K562 (cell line): ENCODE measurements around the gene FGD6. TPM values are rescaled to one million over a fixed set of nuclear protein-coding genes. Genes with fewer than 3 reads are reported as not detected.

Source experiments
- ATF1 ChIP-seq, 2 experiments: fragments of 450-650 bp in 1 of 2; IDR thresholded peaks; 2 replicates each; pipeline ENCODE4 v1.6.1; 2016; ENCODE audit warnings: missing compliant biosample characterization in 1 of 2, missing genetic modification characterization in 1 of 2
- CBFA2T3 ChIP-seq: fragments of 450-650 bp; IDR thresholded peaks from 2 replicates; pipeline ENCODE4 v1.6.1; 2017
- CREB3 ChIP-seq: fragments of 450-650 bp; conservative IDR thresholded peaks from 2 replicates; pipeline ENCODE4 v1.6.1; 2016; ENCODE audit warnings: missing genetic modification characterization, low read depth, mild to moderate bottlenecking, missing compliant biosample characterization, moderate library complexity
- GATAD2B ChIP-seq: fragments of 450-650 bp; IDR thresholded peaks from 2 replicates; pipeline ENCODE4 v1.6.1; 2017; ENCODE audit warnings: mild to moderate bottlenecking, borderline replicate concordance
- GTF2B ChIP-seq: IDR thresholded peaks from 2 replicates; pipeline ENCODE4 v1.6.1; 2011; ENCODE audit not compliant: insufficient read length; ENCODE audit errors: extremely low read depth
- HDAC2 ChIP-seq: fragments of 450-650 bp; IDR thresholded peaks from 2 replicates; pipeline ENCODE4 v1.6.1; 2016; ENCODE audit warnings: mild to moderate bottlenecking
- L3MBTL2 ChIP-seq: fragments of 450-650 bp; IDR thresholded peaks from 2 replicates; pipeline ENCODE4 v1.6.1; 2016; ENCODE audit warnings: mild to moderate bottlenecking, moderate library complexity
- MYC ChIP-seq, 2 experiments: fragments of 250-450 bp in 1 of 2; sonication (Bioruptor Pico) in 1 of 2; IDR thresholded peaks; 2 replicates each; pipeline versions ENCODE4 v1.5.1 to v1.6.1; 2012 to 2021; ENCODE audit warnings: low read depth in 2 of 2, borderline replicate concordance in 1 of 2, improper control_type of control experiment in 1 of 2, low read length in 1 of 2, mild to moderate bottlenecking in 1 of 2, moderate library complexity in 1 of 2
- NFXL1 ChIP-seq: fragments of 450-650 bp; formaldehyde crosslinking; IDR thresholded peaks from 2 replicates; pipeline ENCODE4 v1.4.0; 2021; ENCODE audit warnings: mild to moderate bottlenecking
- NR0B1 ChIP-seq: fragments of 450-650 bp; IDR thresholded peaks from one replicate; pipeline ENCODE4 v1.6.1; 2018; ENCODE audit warnings: mild to moderate bottlenecking, moderate library complexity; ENCODE audit not compliant: partially characterized antibody
- NR1H2 ChIP-seq: sonication (generic); formaldehyde crosslinking; IDR thresholded peaks from 2 replicates; pipeline ENCODE4 v1.4.0; 2020; ENCODE audit warnings: mild to moderate bottlenecking, missing genetic modification reagents
- PHB ChIP-seq: fragments of 250-450 bp; sonication (Bioruptor Pico); IDR thresholded peaks from 2 replicates; pipeline ENCODE4 v1.5.0; 2021
- PTTG1 ChIP-seq: fragments of 450-650 bp; IDR thresholded peaks from 2 replicates; pipeline ENCODE4 v1.6.1; 2016; ENCODE audit warnings: low read depth, mild to moderate bottlenecking, missing genetic modification characterization, missing compliant biosample characterization
- RNF219 ChIP-seq: fragments of 250-450 bp; sonication (Bioruptor Pico); IDR thresholded peaks from 2 replicates; pipeline ENCODE4 v1.5.0; 2022; ENCODE audit warnings: mild to moderate bottlenecking
- SMARCE1 ChIP-seq: fragments of 450-650 bp; IDR thresholded peaks from 2 replicates; pipeline ENCODE4 v1.7.1; 2016; ENCODE audit warnings: mild to moderate bottlenecking
- TRIM28 ChIP-seq: fragments of 450-650 bp; IDR thresholded peaks from 2 replicates; pipeline ENCODE4 v1.6.1; 2017
- U2AF1 ChIP-seq: fragments of 200-400 bp; formaldehyde crosslinking; optimal IDR thresholded peaks from 2 replicates; pipeline ENCODE3; 2017; ENCODE audit warnings: mild to moderate bottlenecking, low read depth, low read length, moderate library complexity
- ZNF23 ChIP-seq: fragments of 250-450 bp; sonication (Bioruptor Pico); IDR thresholded peaks from 2 replicates; pipeline ENCODE4 v1.4.0; 2020; ENCODE audit warnings: mild to moderate bottlenecking
- ZNF324 ChIP-seq: fragments of 250-450 bp; sonication (Bioruptor Pico); IDR thresholded peaks from 2 replicates; pipeline ENCODE4 v1.4.0; 2020; ENCODE audit warnings: mild to moderate bottlenecking
- ZNF398 ChIP-seq: fragments of 250-450 bp; sonication (Bioruptor Pico); IDR thresholded peaks from 2 replicates; pipeline ENCODE4 v1.8.0; 2021; ENCODE audit warnings: moderate library complexity, mild to moderate bottlenecking, inconsistent platforms
- ZNF644 ChIP-seq: fragments of 200-800 bp; sonication (Bioruptor generic); IDR thresholded peaks from 2 replicates; pipeline ENCODE4 v1.6.1; 2016; ENCODE audit warnings: low read depth, missing genetic modification characterization, missing compliant biosample characterization
- polyA plus RNA-seq, 8 experiments: library from polyadenylated mRNA; depleted of rRNA in 4 of 8; stranded (reverse) in 5 of 8; unstranded in 3 of 8; fragments of >200 nt; fragmentation: Nextera tagmentation in 2 of 8; fragmentation: Illumina TruSeq in 1 of 8; extraction: Ambion mirVana in 2 of 8; extraction: Trizol in 1 of 8; gene quantifications; 2 replicates each; pipeline versions ENCODE4 v1.2.1 to v1.2.3, GENCODE V29; 2011 to 2014; ENCODE audit warnings: inconsistent platforms in 1 of 8, missing spikeins in 1 of 8
- total RNA-seq, 7 experiments: library from RNA; depleted of rRNA in 6 of 7; stranded (reverse); fragments of >200 nt in 6 of 7; fragmentation: Illumina TruSeq in 2 of 7; extraction: Trizol in 2 of 7; gene quantifications; 2 replicates each; pipeline versions ENCODE4 v1.2.1 to v1.2.3, GENCODE V29; 2011 to 2021; ENCODE audit warnings: low replicate concordance in 1 of 7

The FGD6 gene
- total and polyA plus RNA-seq, 9 of the 15 experiments (the other 6 are each of a cell fraction or from before 2014, with no cell fraction given): 1.5 to 11.1 (median 5.8) TPM

GRCh38 chr12:95072900-95073697 lies 144.2 kb downstream of the FGD6 start, which contains the start of gene NR2C1 (continued):
- TF ChIP-seq NFXL1 (CRISPR knock-in tag): no peak
- TF ChIP-seq ZNF398 (CRISPR knock-in tag): no peak
- TF ChIP-seq ZNF644 (tag): no peak
- no peak for TF ChIP-seq MYC (IDR thresholded peaks at IDR 0.05; ENCODE audit: low read depth, low read length)
- TF ChIP-seq MYC (CRISPR knock-in tag; IDR thresholded peaks at IDR 0.05; ENCODE audit: borderline replicate concordance, low read depth): no peak
- peak; percentile 49 for TF ChIP-seq U2AF1
- TF ChIP-seq SMARCE1: no peak
- TF ChIP-seq L3MBTL2: no peak
- no peak for TF ChIP-seq ZNF324 (CRISPR knock-in tag)
- TF ChIP-seq GTF2B: no peak
- TF ChIP-seq ZNF23 (CRISPR knock-in tag): no peak
- no peak for TF ChIP-seq PHB (CRISPR knock-in tag)
- TF ChIP-seq CREB3 (tag): no peak
- no peak; the same call in 1 of the 2 replicates for TF ChIP-seq GATAD2B
- no peak for TF ChIP-seq NR1H2 (CRISPR knock-in tag)
- TF ChIP-seq RNF219 (CRISPR knock-in tag): no peak
- peak; percentile 32; the same call in 1 of the 2 replicates for TF ChIP-seq ATF1 (CRISPR knock-in tag; IDR thresholded peaks at IDR 0.05)
- peak; percentile 93 for TF ChIP-seq ATF1 (tag; IDR thresholded peaks at IDR 0.05)
- TF ChIP-seq CBFA2T3: no peak
- no peak for TF ChIP-seq PTTG1 (tag)
- no peak; the same call in 1 of the 2 replicates for TF ChIP-seq HDAC2
- no peak for TF ChIP-seq NR0B1
- TF ChIP-seq TRIM28: peak; percentile 34; the same call in 1 of the 2 replicates
